NCI-H82 (cell line): ENCODE results near the gene B4GALNT4.
A peak's percentile ranks its signal among the peaks of the same experiment; 100 is the strongest.
"Not testable (repeated sequence)": the region's sequence is repeated elsewhere in the genome, so short reads cannot be mapped to it uniquely, and the experiment has no call there.

Experiments
- DNase-seq: peaks from one replicate; lab custom pipeline; 2025; lab: John Stamatoyannopoulos, UW

The B4GALNT4 gene

GRCh38 chr11:393219-394033 lies 24.1 kb downstream of the B4GALNT4 start:
- no peak for DNase-seq

GRCh38 chr11:394034-394857 lies 24.9 kb downstream of the B4GALNT4 start, which contains the start of gene PKP3:
Gene PKP3, plus strand, starts transcription at chr11:394209. Its CDS starts 84 bp downstream, at chr11:394293.
- no peak for DNase-seq

GRCh38 chr11:394858-395655 lies 25.8 kb downstream of the B4GALNT4 start:
- no peak for DNase-seq

GRCh38 chr11:395866-396265 lies 26.6 kb downstream of the B4GALNT4 start:
- no peak for DNase-seq

- DNase-seq = peak; percentile 55
Observed at GRCh38 chr11:396511-396947, 27.2 kb downstream of the B4GALNT4 start.

GRCh38 chr11:396948-397548 lies 27.7 kb downstream of the B4GALNT4 start:
- peak; percentile 86 for DNase-seq

GRCh38 chr11:398826-399225 lies 29.5 kb downstream of the B4GALNT4 start:
- no peak for DNase-seq

GRCh38 chr11:399731-400211 lies 30.5 kb downstream of the B4GALNT4 start:
- no peak for DNase-seq

- no peak for DNase-seq
Observed at GRCh38 chr11:400241-400689, 31.0 kb downstream of the B4GALNT4 start.

- not testable (repeated sequence) for DNase-seq
Observed at GRCh38 chr11:401196-401595, 31.9 kb downstream of the B4GALNT4 start.

GRCh38 chr11:403021-403760 lies 33.9 kb downstream of the B4GALNT4 start:
- DNase-seq = no peak

- DNase-seq = no peak
Observed at GRCh38 chr11:403761-404431, 34.6 kb downstream of the B4GALNT4 start.

- DNase-seq = no peak
Observed at GRCh38 chr11:404551-405264, 35.4 kb downstream of the B4GALNT4 start.

GRCh38 chr11:405323-405953 lies 36.1 kb downstream of the B4GALNT4 start:
- no peak for DNase-seq

- no peak for DNase-seq
Observed at GRCh38 chr11:405954-406795, 36.9 kb downstream of the B4GALNT4 start.

GRCh38 chr11:406796-407650 lies 37.7 kb downstream of the B4GALNT4 start:
- DNase-seq = peak; percentile 89

- no peak for DNase-seq
Observed at GRCh38 chr11:407651-408123, 38.4 kb downstream of the B4GALNT4 start.
